ENCODE measurements around the gene SMYD3.

SMYD3 gene

DNA sequence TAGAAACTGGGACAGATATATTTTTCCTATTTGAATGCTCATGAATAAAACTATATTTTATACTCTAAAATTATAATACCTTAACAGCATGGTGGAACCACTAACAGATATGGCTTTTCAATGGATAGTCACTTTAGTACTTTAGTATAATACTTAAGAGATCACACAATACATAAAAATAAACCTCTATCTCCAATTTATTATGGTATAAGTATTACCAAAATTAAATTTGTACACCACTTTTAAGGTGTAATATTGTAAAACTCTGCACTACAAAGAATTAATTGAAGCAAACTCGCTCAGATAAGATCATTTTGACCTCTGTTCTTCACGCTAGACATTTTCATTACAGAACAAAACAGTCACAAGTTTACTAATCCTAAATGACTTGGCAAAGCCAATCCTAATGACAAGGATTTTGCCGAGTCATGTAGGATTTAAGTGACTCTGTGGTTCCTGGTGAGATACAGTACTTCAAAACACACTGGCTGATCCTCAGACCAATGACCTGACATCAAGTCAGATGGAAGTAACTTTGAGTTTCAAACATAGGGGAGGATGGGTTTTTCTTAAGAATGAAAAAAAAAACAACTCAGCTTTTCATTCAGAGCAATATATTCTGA is 200.6 kb downstream of the SMYD3 start:
- no peak overlapping the region for H3K4me3 ChIP-seq (ENCODE audit: low read depth, low read length)
- TF ChIP-seq, protein P1, sequence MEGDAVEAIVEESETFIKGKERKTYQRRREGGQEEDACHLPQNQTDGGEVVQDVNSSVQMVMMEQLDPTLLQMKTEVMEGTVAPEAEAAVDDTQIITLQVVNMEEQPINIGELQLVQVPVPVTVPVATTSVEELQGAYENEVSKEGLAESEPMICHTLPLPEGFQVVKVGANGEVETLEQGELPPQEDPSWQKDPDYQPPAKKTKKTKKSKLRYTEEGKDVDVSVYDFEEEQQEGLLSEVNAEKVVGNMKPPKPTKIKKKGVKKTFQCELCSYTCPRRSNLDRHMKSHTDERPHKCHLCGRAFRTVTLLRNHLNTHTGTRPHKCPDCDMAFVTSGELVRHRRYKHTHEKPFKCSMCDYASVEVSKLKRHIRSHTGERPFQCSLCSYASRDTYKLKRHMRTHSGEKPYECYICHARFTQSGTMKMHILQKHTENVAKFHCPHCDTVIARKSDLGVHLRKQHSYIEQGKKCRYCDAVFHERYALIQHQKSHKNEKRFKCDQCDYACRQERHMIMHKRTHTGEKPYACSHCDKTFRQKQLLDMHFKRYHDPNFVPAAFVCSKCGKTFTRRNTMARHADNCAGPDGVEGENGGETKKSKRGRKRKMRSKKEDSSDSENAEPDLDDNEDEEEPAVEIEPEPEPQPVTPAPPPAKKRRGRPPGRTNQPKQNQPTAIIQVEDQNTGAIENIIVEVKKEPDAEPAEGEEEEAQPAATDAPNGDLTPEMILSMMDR (IDR thresholded peaks at IDR 0.05; ENCODE audit: borderline replicate concordance, insufficient read depth, low read depth, low read length) = no peak

DNA sequence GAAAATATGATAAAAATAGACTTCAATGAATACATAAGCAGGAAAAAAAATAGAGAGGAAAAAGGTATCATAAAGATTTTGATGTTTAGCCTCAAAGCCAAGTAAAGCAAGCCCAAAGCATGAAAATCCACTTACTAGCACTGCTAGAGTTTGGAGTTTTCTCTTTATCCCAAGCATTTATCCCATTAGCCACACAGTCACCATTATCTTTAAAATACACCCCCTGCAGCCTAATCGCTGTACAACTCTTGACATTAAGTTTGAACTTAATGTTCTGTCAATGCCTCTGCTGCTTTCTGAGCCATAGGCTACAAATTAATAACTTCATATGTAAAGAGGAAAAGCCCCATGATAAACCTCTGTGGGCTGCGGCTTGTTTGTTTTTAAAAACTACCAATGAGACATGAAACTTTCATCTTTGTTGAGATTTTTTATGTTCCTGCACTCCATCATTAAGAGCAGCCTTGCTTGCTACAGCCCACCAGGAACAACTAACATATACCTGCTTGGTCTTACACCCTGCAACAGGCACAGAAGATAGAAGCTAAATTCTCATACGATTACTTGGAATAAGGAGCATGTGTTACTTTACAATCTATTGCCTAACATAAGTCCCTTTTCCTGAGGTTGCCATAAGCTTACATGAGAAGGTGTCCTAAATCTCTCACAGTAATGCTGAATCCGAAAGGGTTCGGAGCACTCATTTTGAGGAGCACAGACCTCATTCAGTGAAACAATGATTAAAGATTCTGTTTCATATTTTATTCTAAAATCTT is 202.4 kb downstream of the SMYD3 start:
- no peak overlapping the region for H3K4me3 ChIP-seq (ENCODE audit: low read depth, low read length)
- TF ChIP-seq, protein P1 (IDR thresholded peaks at IDR 0.05; ENCODE audit: borderline replicate concordance, insufficient read depth, low read depth, low read length) = no peak

DNA sequence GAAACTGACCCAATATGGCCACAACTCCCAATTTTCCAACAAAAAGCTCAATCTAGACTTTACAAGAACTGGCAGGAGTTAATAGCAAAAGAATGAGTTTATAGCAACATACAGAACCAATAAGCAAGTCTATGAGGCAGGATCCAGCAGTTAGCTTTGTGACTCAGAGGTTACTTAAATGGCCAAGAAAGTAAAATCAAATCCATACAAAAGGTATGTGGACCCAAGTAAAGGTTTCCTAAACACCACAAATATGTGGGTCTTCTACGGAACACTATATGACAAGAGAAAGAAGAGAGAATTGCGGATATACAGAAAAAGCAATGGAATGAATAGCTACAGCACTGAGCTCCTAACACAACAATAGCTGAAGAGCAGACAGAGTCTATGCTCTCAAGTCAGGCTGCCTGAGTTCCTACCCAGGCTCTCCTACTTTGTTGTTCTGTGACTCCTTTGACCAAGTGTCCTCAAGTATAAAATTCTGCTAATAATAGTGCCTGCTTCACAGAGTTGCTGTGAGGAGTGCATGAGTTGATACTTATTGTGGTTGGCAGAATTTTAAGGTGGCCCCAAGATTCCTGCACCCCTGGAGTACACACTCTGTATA is 204.3 kb downstream of the SMYD3 start:
- TF ChIP-seq, protein P1 (IDR thresholded peaks at IDR 0.05; ENCODE audit: borderline replicate concordance, insufficient read depth, low read depth, low read length) = no peak
- no peak overlapping the region for H3K4me3 ChIP-seq (ENCODE audit: low read depth, low read length)

DNA sequence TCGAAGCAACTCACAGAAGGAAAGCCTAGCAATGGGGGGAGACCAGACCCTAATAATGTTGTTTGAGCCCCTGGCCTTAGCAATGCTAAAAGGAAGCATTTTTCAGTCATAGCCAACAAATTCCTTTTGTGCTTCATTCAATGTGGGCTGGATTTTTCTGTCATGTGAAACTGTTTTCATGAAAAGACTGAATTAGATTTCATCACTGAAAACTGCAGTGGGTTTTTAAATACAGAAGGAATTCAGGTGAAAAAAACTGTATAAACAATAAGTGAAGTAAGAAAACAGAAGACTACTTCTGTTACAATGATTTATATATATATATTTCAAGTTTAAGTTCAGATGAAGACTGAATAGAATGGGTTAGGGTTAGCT is 204.8 kb downstream of the SMYD3 start:
- TF ChIP-seq, protein P1 (IDR thresholded peaks at IDR 0.05; ENCODE audit: borderline replicate concordance, insufficient read depth, low read depth, low read length) = no peak
- no peak overlapping the region for H3K4me3 ChIP-seq (ENCODE audit: low read depth, low read length)

DNA sequence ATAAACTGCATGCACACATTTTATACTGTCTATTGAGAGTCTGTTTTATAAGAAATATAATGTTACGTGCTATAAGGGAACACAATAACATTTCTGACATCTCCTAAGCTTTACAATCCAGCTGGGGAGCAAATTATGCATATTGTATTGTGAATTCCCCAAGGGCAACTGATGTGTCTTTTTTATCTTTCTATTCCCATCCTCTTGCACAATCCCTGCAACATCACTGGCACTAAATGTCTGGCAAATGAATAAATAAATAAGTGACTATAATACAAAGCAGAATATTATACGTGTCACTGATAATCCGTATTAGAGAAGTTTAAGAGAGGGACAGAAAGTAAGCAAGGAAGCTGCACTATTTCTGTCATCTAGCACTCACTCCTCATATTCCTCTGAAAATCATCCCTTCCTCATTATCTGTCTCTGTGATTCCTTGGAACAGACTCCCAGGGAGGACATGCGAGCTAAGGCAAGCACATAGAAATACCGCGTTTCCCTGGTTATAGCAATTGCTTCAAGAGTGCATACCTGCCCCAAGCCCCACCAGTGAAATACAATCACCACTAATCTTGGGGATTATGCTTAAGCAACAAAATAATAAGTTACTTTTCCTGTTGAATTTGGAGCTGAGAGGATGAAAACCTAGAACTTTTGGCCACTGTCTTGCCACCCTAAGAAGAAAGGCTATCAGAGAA is 205.4 kb downstream of the SMYD3 start:
- no peak overlapping the region for H3K4me3 ChIP-seq (ENCODE audit: low read depth, low read length)
- TF ChIP-seq, protein P1 (IDR thresholded peaks at IDR 0.05; ENCODE audit: borderline replicate concordance, insufficient read depth, low read depth, low read length) = no peak

DNA sequence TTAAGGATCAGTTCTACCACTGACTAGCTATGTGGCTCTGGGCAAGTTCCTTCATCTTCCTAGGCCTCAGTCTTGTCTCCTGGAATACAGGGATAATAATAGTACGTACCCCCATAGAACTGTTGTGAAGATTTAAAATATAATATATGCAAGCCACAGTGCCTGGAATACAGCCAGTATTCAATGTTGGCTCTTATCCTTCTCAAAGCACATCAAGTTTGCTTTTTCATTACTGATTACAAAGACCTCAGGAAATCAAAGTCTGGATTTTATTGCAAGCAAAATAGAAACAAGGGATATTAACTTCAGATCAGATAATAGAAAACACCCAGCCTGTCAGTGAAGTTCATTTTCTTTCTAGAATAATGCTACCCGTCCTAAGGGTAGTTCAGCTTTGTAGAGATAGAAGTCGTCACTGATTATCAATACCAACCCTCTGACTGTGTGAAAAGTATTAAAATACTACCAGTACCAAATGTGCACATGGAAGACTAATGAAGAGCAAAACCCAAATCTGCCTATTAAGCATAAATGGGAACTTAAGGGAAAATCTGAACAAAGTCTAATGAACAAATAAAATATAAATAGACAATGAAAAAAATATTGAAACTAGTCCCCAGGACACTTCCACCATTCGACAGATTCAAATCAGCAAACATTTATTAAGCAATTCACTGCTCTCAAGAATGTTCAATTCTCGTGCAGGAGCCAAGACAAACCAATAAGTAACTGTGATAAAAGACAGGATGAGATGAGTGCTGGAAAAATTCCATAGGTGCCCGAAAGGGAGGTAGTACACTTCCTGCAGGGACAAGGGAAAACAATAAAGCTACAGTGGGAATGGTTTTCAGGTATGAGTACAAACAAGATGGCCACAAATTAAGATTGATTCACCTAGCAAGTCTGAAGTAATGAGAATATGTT is 206.2 kb downstream of the SMYD3 start:
- no peak overlapping the region for H3K4me3 ChIP-seq (ENCODE audit: low read depth, low read length)
- TF ChIP-seq, protein P1 (IDR thresholded peaks at IDR 0.05; ENCODE audit: borderline replicate concordance, insufficient read depth, low read depth, low read length) = no peak
